Measurements from ENCODE around the gene PREP.
A peak's percentile ranks its signal among the peaks of the same experiment; 100 is the strongest.

PREP gene

DNA sequence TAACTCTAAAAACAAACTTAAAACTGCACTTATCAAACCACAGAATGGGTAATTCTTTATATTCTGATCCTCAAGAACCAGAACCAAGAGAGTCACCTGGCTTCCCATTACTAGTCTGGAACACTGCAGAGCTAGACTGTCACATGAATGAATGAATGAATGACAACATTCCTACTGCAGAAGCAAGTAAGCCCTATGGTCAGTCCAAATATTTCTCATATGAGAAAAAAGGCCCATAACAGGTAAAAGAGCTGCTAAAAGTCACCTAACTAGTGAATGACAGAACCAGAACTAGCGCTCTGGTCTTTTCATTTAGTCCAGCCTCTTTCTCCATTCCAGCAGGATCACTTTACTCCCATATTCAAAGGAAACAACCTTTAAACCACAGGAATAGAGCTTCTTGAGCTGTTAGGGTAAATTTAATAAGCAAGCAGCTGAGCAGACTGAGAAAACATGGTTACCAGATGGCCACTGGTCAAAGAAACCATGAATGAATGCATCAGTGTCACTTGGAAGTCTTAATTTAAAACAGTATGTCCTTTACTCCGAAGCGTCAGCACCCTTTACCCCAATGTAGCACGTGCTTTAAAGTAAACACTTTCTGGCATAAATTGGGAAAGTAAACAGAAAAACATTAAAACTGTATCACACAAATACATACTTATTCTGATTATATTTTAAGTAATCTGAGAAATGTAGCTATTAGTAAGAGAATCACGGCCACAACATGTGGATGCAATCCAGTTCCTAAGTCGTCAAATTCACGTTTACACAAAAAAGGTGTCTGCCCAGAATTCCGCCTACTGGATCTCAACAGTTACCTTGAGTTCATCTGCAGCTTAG is 1.4 kb downstream of the PREP start:
- Histone ChIP-seq H3K9me3 (no peaks in the 10 kb centered on the region), H3K4me1 (peaks cover 3% of the 10 kb centered on the region; the same call in 1 of the 2 replicates), H3K36me3 (peaks cover 6% of the 10 kb centered on the region; the same call in 1 of the 2 replicates), H3K4me3 (ENCODE audit: low read depth, low read length) (peak overlapping the region; percentile 86), H3K27me3 (peaks cover 3% of the 10 kb centered on the region; the same call in 1 of the 2 replicates)
- TF ChIP-seq, protein P1, sequence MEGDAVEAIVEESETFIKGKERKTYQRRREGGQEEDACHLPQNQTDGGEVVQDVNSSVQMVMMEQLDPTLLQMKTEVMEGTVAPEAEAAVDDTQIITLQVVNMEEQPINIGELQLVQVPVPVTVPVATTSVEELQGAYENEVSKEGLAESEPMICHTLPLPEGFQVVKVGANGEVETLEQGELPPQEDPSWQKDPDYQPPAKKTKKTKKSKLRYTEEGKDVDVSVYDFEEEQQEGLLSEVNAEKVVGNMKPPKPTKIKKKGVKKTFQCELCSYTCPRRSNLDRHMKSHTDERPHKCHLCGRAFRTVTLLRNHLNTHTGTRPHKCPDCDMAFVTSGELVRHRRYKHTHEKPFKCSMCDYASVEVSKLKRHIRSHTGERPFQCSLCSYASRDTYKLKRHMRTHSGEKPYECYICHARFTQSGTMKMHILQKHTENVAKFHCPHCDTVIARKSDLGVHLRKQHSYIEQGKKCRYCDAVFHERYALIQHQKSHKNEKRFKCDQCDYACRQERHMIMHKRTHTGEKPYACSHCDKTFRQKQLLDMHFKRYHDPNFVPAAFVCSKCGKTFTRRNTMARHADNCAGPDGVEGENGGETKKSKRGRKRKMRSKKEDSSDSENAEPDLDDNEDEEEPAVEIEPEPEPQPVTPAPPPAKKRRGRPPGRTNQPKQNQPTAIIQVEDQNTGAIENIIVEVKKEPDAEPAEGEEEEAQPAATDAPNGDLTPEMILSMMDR (IDR thresholded peaks at IDR 0.05; ENCODE audit: low read depth, low read length): no peak
- no peak for DNase-seq

DNA sequence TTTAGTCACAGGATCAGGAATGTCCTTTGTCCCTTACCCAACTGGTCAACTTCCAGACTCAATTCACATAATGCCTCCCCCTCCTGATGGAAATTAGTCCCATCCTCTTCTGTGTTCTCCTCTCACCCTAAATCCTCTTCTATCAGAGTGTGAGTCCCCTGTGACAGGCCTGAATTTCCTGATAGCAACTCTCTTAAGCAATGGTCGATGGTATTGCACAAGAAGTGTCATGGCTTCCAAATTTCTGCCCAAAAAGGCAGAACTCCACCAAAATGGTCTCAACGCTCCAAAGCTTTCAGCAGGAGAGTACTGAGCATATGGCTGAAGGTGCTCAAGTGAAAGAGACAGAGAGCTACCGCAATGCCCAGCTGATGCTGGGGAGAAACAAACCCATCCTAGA is 2.4 kb downstream of the PREP start:
- TF ChIP-seq, protein P1 (IDR thresholded peaks at IDR 0.05; ENCODE audit: low read depth, low read length): no peak
- Histone ChIP-seq H3K36me3 (peaks cover 8% of the 10 kb centered on the region), H3K9me3 (no peaks in the 10 kb centered on the region), H3K4me1 (peaks cover 3% of the 10 kb centered on the region; the same call in 1 of the 2 replicates), H3K4me3 (ENCODE audit: low read depth, low read length) (no peak overlapping the region), H3K27me3 (peaks cover 3% of the 10 kb centered on the region; the same call in 1 of the 2 replicates)
- no peak for DNase-seq

DNA sequence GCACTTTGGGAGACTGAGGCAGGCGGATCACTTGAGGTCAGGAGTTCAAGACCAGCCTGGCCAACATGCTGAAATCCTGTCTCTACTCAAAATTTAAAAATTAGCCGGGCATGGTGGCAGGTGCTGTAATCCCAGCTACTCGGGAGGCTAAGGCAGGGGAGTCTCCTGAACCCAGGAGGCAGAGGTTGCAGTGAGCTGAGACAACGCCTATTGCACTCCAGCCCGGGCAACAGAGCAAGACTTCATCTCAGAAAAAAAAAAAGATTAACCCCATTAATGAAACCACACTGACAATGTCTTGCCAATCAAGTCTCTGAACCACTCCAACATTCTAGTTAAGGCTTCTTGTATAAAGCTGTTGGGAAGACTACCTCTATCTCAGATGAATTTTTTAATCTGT is 4.0 kb downstream of the PREP start:
- Histone ChIP-seq H3K9me3 (no peaks in the 10 kb centered on the region), H3K36me3 (peaks cover 17% of the 10 kb centered on the region), H3K4me3 (ENCODE audit: low read depth, low read length) (no peak overlapping the region), H3K4me1 (peaks cover 3% of the 10 kb centered on the region; the same call in 1 of the 2 replicates), H3K27me3 (peaks cover 3% of the 10 kb centered on the region; the same call in 1 of the 2 replicates)
- no peak for DNase-seq
- TF ChIP-seq, protein P1 (IDR thresholded peaks at IDR 0.05; ENCODE audit: low read depth, low read length): no peak

- TF ChIP-seq, protein P1 (IDR thresholded peaks at IDR 0.05; ENCODE audit: low read depth, low read length): no peak
- H3K27me3 ChIP-seq: peaks cover 3% of the 10 kb centered on the region; the same call in 1 of the 2 replicates
- peaks cover 11% of the 10 kb centered on the region for H3K36me3 ChIP-seq
- no peak for DNase-seq
- no peaks in the 10 kb centered on the region for H3K4me1 ChIP-seq
- no peaks in the 10 kb centered on the region for H3K9me3 ChIP-seq
- H3K4me3 ChIP-seq (ENCODE audit: low read depth, low read length): no peak overlapping the region
These were observed 4.9 kb downstream of the PREP start for GRCh38 chr6:105397987-105398386.

- no peak for DNase-seq
- Histone ChIP-seq H3K4me1 (no peaks in the 10 kb centered on the region; the same call in 1 of the 2 replicates), H3K27me3 (no peaks in the 10 kb centered on the region), H3K4me3 (ENCODE audit: low read depth, low read length) (no peak overlapping the region), H3K9me3 (no peaks in the 10 kb centered on the region), H3K36me3 (peaks cover 14% of the 10 kb centered on the region)
- TF ChIP-seq, protein P1 (IDR thresholded peaks at IDR 0.05; ENCODE audit: low read depth, low read length): no peak
These were observed 11.2 kb downstream of the PREP start for GRCh38 chr6:105391705-105392104.

DNA sequence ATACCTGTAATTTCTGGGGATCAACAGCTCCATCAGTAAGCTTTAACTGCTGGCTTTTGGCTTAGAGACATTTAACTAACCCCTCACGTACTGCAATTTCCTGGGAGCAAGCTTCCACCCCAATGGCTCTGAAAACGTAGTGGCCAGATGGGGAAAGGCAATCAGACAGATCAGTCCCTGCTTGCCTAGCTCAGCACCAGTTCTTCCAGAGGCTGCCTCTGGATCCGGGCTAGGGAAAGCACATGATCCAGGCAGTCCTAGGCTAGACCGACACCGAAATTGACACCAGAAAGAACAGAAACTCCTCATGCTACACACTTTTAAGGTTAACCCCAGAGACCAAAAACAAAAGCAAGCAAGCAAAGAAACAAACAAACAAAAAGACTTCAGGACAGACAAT is 13.3 kb downstream of the PREP start:
- TF ChIP-seq, protein P1 (IDR thresholded peaks at IDR 0.05; ENCODE audit: low read depth, low read length): no peak
- Histone ChIP-seq H3K36me3 (peaks cover 4% of the 10 kb centered on the region; the same call in 1 of the 2 replicates), H3K4me3 (ENCODE audit: low read depth, low read length) (no peak overlapping the region), H3K27me3 (no peaks in the 10 kb centered on the region), H3K4me1 (no peaks in the 10 kb centered on the region; the same call in 1 of the 2 replicates), H3K9me3 (no peaks in the 10 kb centered on the region)
- DNase-seq: no peak

Measured in BE2C (cell line).